ENCODE data around the gene EHBP1L1.

Gene EHBP1L1

GRCh38 chr11:65580031-65580692, 4.3 kb downstream of the EHBP1L1 start:
- DNase-seq = no peak

- DNase-seq = no peak
Measured at GRCh38 chr11:65580756-65581155, 4.9 kb downstream of the EHBP1L1 start.

GRCh38 chr11:65581928-65582327, 6.1 kb downstream of the EHBP1L1 start:
- DNase-seq = no peak

GRCh38 chr11:65583589-65583988, 7.7 kb downstream of the EHBP1L1 start:
- no peak for DNase-seq

GRCh38 chr11:65584106-65584505, 8.3 kb downstream of the EHBP1L1 start:
- DNase-seq = no peak

GRCh38 chr11:65584723-65585171, 8.9 kb downstream of the EHBP1L1 start:
- no peak for DNase-seq

GRCh38 chr11:65585396-65586246, 9.8 kb downstream of the EHBP1L1 start:
- DNase-seq = no peak

- no peak for DNase-seq
Measured at GRCh38 chr11:65586247-65586630, 10.4 kb downstream of the EHBP1L1 start.

GRCh38 chr11:65586676-65587075, 10.8 kb downstream of the EHBP1L1 start:
- DNase-seq = no peak

GRCh38 chr11:65588199-65589054, 12.6 kb downstream of the EHBP1L1 start:
- no peak for DNase-seq

- DNase-seq = no peak
Measured at GRCh38 chr11:65589444-65590239, 13.8 kb downstream of the EHBP1L1 start.

GRCh38 chr11:65590240-65590738, 14.4 kb downstream of the EHBP1L1 start:
- no peak for DNase-seq

GRCh38 chr11:65591939-65592857, 16.3 kb downstream of the EHBP1L1 start:
- no peak for DNase-seq

- DNase-seq = no peak
Measured at GRCh38 chr11:65592858-65593517, 17.1 kb downstream of the EHBP1L1 start.

- no peak for DNase-seq
Measured at GRCh38 chr11:65593518-65594414, 17.9 kb downstream of the EHBP1L1 start.

- no peak for DNase-seq
Measured at GRCh38 chr11:65595131-65595530, 19.3 kb downstream of the EHBP1L1 start.

GRCh38 chr11:65595543-65596281, 19.9 kb downstream of the EHBP1L1 start, which contains the start of gene KCNK7:
Gene KCNK7, minus strand, starts transcription at chr11:65595800. Its CDS starts 28 bp downstream, at chr11:65595772.
- no peak for DNase-seq

GRCh38 chr11:65596520-65596919, 20.7 kb downstream of the EHBP1L1 start:
- DNase-seq = no peak
